Transverse colon (tissue), 4 donors: ENCODE measurements around the gene C4orf46. TPM values are rescaled to one million over a fixed set of nuclear protein-coding genes. Genes with fewer than 3 reads are reported as not detected.

Experiments
- DNase-seq: peaks from one replicate; pipeline ENCODE4 v3.0.0-alpha.2; 2019
- H3K27ac ChIP-seq, 4 donors: fragments of 200-600 bp; sonication (generic); 2 replicates each; pipeline ENCODE4 v1.5.1; 2016 to 2018; ENCODE audit warnings: inconsistent platforms in 4 of 4
- H3K27me3 ChIP-seq: fragments of 200-600 bp; sonication (generic); 2 replicates; pipeline ENCODE4 v1.5.1; 2017; ENCODE audit warnings: inconsistent platforms
- H3K36me3 ChIP-seq, 4 donors: fragments of 200-600 bp; sonication (generic); 2 replicates each; pipeline ENCODE4 v1.5.1; 2017 to 2019; ENCODE audit warnings: inconsistent platforms in 4 of 4
- H3K4me1 ChIP-seq, 4 donors: fragments of 200-600 bp; sonication (generic); 2 replicates each; pipeline ENCODE4 v1.5.1; 2017 to 2020; ENCODE audit warnings: inconsistent platforms in 4 of 4
- H3K4me3 ChIP-seq, 4 donors: fragments of 200-600 bp; sonication (generic); 1 replicate in 1 of 4; 2 replicates in 3 of 4; pipeline versions ENCODE4 v1.5.1 to v1.6.1; 2017 to 2019; ENCODE audit warnings: inconsistent platforms in 4 of 4
- H3K9me3 ChIP-seq, 2 donors: fragments of 200-600 bp; sonication (generic); 2 replicates each; pipeline ENCODE4 v1.5.1; 2017 to 2019; ENCODE audit warnings: inconsistent platforms in 2 of 2
- CTCF ChIP-seq, 5 experiments: fragments of 200-600 bp in 3 of 5; fragments of 450-650 bp in 2 of 5; sonication (generic) in 3 of 5; IDR thresholded peaks; 1 replicate in 2 of 5; 2 replicates in 3 of 5; pipeline ENCODE4 v1.5.1; 2016 to 2017; ENCODE audit warnings: antibody characterized with exemption in 5 of 5, inconsistent platforms in 3 of 5, mild to moderate bottlenecking in 2 of 5, moderate library complexity in 1 of 5
- EP300 ChIP-seq: sonication (generic); formaldehyde crosslinking; IDR thresholded peaks from one replicate; pipeline ENCODE4 v1.6.1; 2017; ENCODE audit warnings: antibody characterized with exemption, low read depth
- POLR2A ChIP-seq: fragments of 450-650 bp; IDR thresholded peaks from one replicate; pipeline ENCODE4 v1.6.1; 2016; ENCODE audit warnings: antibody characterized with exemption, mild to moderate bottlenecking, moderate library complexity
- POLR2AphosphoS5 ChIP-seq, 3 donors: sonication (generic); formaldehyde crosslinking; IDR thresholded peaks; one replicate each; pipeline ENCODE4 v1.6.1; 2016; ENCODE audit warnings: antibody characterized with exemption in 3 of 3
- WGBS, 2 donors: methylation state at CpG; one replicate each; pipeline ENCODE4 v1.1.5; 2018; ENCODE audit warnings: low coverage in 1 of 2; 5-methylcytosine and 5-hydroxymethylcytosine counted together
- in situ Hi-C, 4 donors: fragments of 200-750 bp; cut with MboI; loops; one replicate each; pipeline versions ENCODE4 v1.15.0 to v1.15.1; 2017; ENCODE audit warnings: low sequenced_read_pairs in 3 of 4, low pct_ligation_motif_present in 1 of 4, low pct_unique_long_range_greater_than_20kb in 1 of 4
- intact Hi-C: fragments of 100-400 bp; cut with DNase I; formaldehyde crosslinking; loops from one replicate; pipeline ENCODE4 v1.15.1; 2023; ENCODE audit warnings: low total_unique reads
- total RNA-seq, 4 donors: library from RNA; depleted of rRNA; stranded (reverse); fragments of >200 nt; gene quantifications; one replicate each; pipeline ENCODE4 v1.1.0, GENCODE V29; 2016

C4orf46 gene
- total RNA-seq, 4 donors from 2014 or later: 0.40 to 6.0 (median 2.7) TPM

GRCh38 chr4:158630893-158631292 lies 40.8 kb downstream of the C4orf46 start:
- WGBS, 2 donors: 25% methylated on average over 1 of the region's 1 CpG; no CpG with 5 or more reads in 1 of the 2 donors
- no peak overlapping the region for H3K4me3 ChIP-seq
- H3K9me3 ChIP-seq: no peaks in the 10 kb centered on the region
- H3K27me3 ChIP-seq: no peaks in the 10 kb centered on the region
- H3K4me1 ChIP-seq: peaks cover 0 to 5% (median 0%) of the 10 kb centered on the region in 4 donors
- no peaks in the 10 kb centered on the region for H3K36me3 ChIP-seq
- intact Hi-C loops: no loop called here
- in situ Hi-C loops: loop anchor here in 1 of 4 donors (25.0 kb wide), 1 partner anchor 619 kb away; no protein-coding TSS in a partner anchor
- peak; percentile 8 for DNase-seq
- no peak overlapping the region for H3K27ac ChIP-seq
- no peak for TF ChIP-seq POLR2AphosphoS5 (IDR thresholded peaks at IDR 0.05)
- no peak for TF ChIP-seq CTCF (IDR thresholded peaks at IDR 0.05)
- no peak for TF ChIP-seq POLR2A
- no peak for TF ChIP-seq EP300

- Histone ChIP-seq H3K27ac (no peak overlapping the region), H3K9me3 (no peaks in the 10 kb centered on the region), H3K27me3 (no peaks in the 10 kb centered on the region), H3K4me1 (peaks cover 0 to 1% (median 0%) of the 10 kb centered on the region in 4 donors), H3K4me3 (no peak overlapping the region), H3K36me3 (no peaks in the 10 kb centered on the region)
- in situ Hi-C loops (loop anchor here in 2 of 4 donors (10.0 to 25.0 kb wide), 3 partner anchors 361 to 613 kb away; no protein-coding TSS in a partner anchor), intact Hi-C loops (loop anchor here (10.0 kb wide), 1 partner anchor 371 kb away; no protein-coding TSS in a partner anchor)
- TF ChIP-seq EP300 (no peak), POLR2AphosphoS5 (IDR thresholded peaks at IDR 0.05) (no peak), POLR2A (no peak), CTCF (IDR thresholded peaks at IDR 0.05) (no peak)
- DNase-seq: no peak
- WGBS, 2 donors: 66 to 70% methylated on average over 2 of the region's 2 CpGs
Observed at GRCh38 chr4:158625544-158625943, 46.1 kb downstream of the C4orf46 start.

GRCh38 chr4:158624889-158625478 lies 46.7 kb downstream of the C4orf46 start:
- Histone ChIP-seq H3K27ac (no peak overlapping the region), H3K4me3 (no peak overlapping the region), H3K9me3 (no peaks in the 10 kb centered on the region), H3K27me3 (no peaks in the 10 kb centered on the region), H3K36me3 (no peaks in the 10 kb centered on the region), H3K4me1 (no peaks in the 10 kb centered on the region)
- TF ChIP-seq EP300 (no peak), CTCF (IDR thresholded peaks at IDR 0.05) (peak; percentile 59 to 68 (median 61))
- intact Hi-C loops (loop anchor here (10.0 kb wide), 1 partner anchor 370 kb away; no protein-coding TSS in a partner anchor), in situ Hi-C loops (loop anchor here (5.0 to 25.0 kb wide), 5 partner anchors 360 to 613 kb away; no protein-coding TSS in a partner anchor)
- DNase-seq: no peak
- WGBS, 2 donors: 39 to 41% methylated on average over 3 of the region's 3 CpGs

GRCh38 chr4:158622251-158622650 lies 49.4 kb downstream of the C4orf46 start:
- H3K36me3 ChIP-seq: no peaks in the 10 kb centered on the region
- no peak for DNase-seq
- no peaks in the 10 kb centered on the region for H3K9me3 ChIP-seq
- in situ Hi-C loops (loop anchor here (5.0 to 25.0 kb wide), 4 partner anchors 357 to 370 kb away; no protein-coding TSS in a partner anchor), intact Hi-C loops (loop anchor here (10.0 kb wide), 1 partner anchor 367 kb away; no protein-coding TSS in a partner anchor)
- H3K4me3 ChIP-seq: no peak overlapping the region
- no peak overlapping the region for H3K27ac ChIP-seq
- 90 to 100% methylated on average over 2 to 3 of the region's 3 CpGs for WGBS, 2 donors
- no peaks in the 10 kb centered on the region for H3K27me3 ChIP-seq
- TF ChIP-seq CTCF (IDR thresholded peaks at IDR 0.05) (no peak), POLR2AphosphoS5 (IDR thresholded peaks at IDR 0.05) (no peak), POLR2A (no peak), EP300 (no peak)
- no peaks in the 10 kb centered on the region for H3K4me1 ChIP-seq
